Nephron (organoid): ENCODE results near the gene PTGES3L.

Experiments
- H3K27ac Mint-ChIP-seq, 3 experiments: 2 replicates each; pipeline ENCODE4 v1.8.0; 2020; ENCODE audit warnings: mixed read lengths in 3 of 3, mild to moderate bottlenecking in 2 of 3, moderate library complexity in 1 of 3
- H3K27me3 Mint-ChIP-seq: 2 replicates; pipeline ENCODE4 v1.8.0; 2021; ENCODE audit warnings: low read depth, mild to moderate bottlenecking, moderate library complexity, mixed read lengths
- H3K36me3 Mint-ChIP-seq: 2 replicates; pipeline ENCODE4 v1.8.0; 2020; ENCODE audit warnings: low read depth, mixed read lengths
- H3K4me1 Mint-ChIP-seq: 2 replicates; pipeline ENCODE4 v1.8.0; 2020; ENCODE audit warnings: mixed read lengths
- H3K4me3 Mint-ChIP-seq, 3 experiments: 2 replicates each; pipeline ENCODE4 v1.8.0; 2020; ENCODE audit warnings: mild to moderate bottlenecking in 3 of 3, mixed read lengths in 3 of 3, moderate library complexity in 2 of 3
- H3K9me3 Mint-ChIP-seq: 2 replicates; pipeline ENCODE4 v1.8.0; 2020; ENCODE audit warnings: mixed read lengths
- TF ChIP-seq, protein P1 (sequence below), 3 experiments: fragments of 200-600 bp; sonication (generic); IDR thresholded peaks; one replicate each; pipeline ENCODE4 v1.5.0; 2021; ENCODE audit warnings: antibody characterized with exemption in 3 of 3; ENCODE audit not compliant: unreplicated experiment in 3 of 3

PTGES3L gene

DNA sequence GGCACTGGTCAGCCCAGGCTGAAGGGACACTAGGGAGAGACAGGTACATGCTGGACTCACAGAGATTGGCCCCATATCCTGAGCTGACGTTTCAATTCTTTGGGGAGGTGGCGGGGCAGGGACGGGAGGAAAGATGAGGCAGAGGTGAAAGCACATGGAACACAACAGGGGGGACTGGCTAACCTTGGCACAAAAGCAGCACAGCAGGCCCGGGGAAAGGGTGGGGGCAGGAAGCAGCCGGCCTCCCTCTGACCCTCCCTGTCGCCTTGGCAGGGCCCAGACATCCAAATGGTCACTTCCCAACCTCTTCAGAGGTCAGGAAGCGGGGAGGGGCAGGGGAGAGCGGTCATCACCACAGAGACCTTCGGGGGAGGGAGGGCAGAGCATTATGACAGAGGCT is 35.7 kb upstream of the PTGES3L start:
- no peaks in the 10 kb centered on the region for H3K9me3 Mint-ChIP-seq
- H3K36me3 Mint-ChIP-seq = peaks cover 24% of the 10 kb centered on the region
- no peak overlapping the region for H3K27ac Mint-ChIP-seq
- peaks cover 28% of the 10 kb centered on the region for H3K4me1 Mint-ChIP-seq
- TF ChIP-seq, protein P1, sequence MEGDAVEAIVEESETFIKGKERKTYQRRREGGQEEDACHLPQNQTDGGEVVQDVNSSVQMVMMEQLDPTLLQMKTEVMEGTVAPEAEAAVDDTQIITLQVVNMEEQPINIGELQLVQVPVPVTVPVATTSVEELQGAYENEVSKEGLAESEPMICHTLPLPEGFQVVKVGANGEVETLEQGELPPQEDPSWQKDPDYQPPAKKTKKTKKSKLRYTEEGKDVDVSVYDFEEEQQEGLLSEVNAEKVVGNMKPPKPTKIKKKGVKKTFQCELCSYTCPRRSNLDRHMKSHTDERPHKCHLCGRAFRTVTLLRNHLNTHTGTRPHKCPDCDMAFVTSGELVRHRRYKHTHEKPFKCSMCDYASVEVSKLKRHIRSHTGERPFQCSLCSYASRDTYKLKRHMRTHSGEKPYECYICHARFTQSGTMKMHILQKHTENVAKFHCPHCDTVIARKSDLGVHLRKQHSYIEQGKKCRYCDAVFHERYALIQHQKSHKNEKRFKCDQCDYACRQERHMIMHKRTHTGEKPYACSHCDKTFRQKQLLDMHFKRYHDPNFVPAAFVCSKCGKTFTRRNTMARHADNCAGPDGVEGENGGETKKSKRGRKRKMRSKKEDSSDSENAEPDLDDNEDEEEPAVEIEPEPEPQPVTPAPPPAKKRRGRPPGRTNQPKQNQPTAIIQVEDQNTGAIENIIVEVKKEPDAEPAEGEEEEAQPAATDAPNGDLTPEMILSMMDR (IDR thresholded peaks at IDR 0.05; ENCODE audit: unreplicated experiment in 3 of 3) = no peak
- H3K4me3 Mint-ChIP-seq = no peak overlapping the region
- no peaks in the 10 kb centered on the region for H3K27me3 Mint-ChIP-seq

DNA sequence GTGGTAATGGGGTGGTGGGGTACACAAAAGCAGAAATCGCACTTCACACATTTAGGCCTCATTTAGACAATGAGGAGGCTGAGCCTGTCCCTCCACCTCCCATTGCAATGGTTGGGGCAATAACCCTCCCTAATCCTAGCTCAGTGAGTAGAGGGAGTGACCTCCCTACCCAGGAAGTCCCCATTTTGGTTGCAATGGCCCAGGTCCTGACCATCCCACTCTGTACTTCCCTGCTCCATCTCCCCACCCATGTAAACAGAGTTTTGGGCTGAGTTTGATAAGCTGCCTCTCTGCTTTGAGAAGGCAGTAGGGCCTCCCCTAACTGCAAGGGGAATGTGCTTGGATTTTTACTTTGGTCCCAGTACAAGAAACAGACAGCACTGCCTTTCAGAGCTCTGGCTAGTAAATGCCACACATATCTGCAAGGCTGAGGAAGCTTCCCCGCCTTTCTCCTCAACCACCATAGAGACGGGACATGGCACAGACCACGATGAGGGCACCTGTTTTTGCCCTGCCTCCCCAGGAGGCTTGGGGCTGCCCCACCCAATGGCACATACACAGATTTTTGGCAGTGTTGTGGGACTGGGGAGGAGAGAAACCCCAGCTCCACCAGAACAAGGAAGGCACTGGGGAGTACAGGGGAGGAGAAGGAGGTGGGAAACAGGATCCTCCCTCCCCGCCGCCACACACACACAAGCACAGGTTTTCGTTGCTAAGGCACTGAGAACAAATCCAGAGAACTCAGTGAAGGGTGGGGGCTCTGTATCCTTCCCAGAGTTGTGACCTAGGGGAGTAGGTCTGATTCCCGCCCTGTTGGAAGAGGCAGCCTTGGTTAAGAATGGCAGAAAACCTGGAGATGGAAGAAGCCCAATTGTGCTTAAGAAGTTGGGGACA is 35.0 kb upstream of the PTGES3L start:
- Mint-ChIP-seq H3K36me3 (peaks cover 24% of the 10 kb centered on the region), H3K9me3 (no peaks in the 10 kb centered on the region), H3K4me1 (peaks cover 23% of the 10 kb centered on the region), H3K27ac (peak overlapping the region; percentile 29 to 71 (median 45)), H3K4me3 (no peak overlapping the region), H3K27me3 (no peaks in the 10 kb centered on the region)
- TF ChIP-seq, protein P1 (IDR thresholded peaks at IDR 0.05; ENCODE audit: unreplicated experiment in 3 of 3) = no peak

DNA sequence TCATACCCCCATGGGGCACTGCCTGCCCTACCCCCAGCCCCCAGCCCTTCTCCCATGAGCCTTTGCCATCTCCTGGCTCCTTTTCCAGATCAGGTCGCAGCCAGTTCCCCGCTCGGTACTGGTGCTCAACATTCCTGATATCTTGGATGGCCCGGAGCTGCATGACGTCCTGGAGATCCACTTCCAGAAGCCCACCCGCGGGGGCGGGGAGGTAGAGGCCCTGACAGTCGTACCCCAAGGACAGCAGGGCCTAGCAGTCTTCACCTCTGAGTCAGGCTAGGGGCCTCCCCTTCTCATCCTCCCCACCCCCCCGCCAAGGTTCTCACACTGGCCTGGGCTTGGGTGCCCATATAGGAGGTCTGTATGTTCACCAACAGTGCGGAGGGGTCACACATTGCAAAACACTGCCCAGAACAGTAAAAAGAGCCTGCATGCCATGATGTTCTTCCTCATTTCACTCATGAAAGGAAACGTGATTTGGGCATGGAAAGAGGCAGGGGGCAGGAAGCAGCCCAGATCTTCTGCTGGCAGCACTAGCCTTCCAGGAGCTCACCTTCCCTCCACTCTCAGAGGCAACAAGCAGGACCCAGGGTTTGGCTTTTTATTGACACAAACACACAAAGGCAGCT is 34.3 kb upstream of the PTGES3L start:
- no peak overlapping the region for H3K4me3 Mint-ChIP-seq
- H3K4me1 Mint-ChIP-seq = peaks cover 15% of the 10 kb centered on the region
- no peaks in the 10 kb centered on the region for H3K27me3 Mint-ChIP-seq
- no peaks in the 10 kb centered on the region for H3K9me3 Mint-ChIP-seq
- TF ChIP-seq, protein P1 (IDR thresholded peaks at IDR 0.05; ENCODE audit: unreplicated experiment in 3 of 3) = no peak
- H3K27ac Mint-ChIP-seq = no peak overlapping the region
- peaks cover 24% of the 10 kb centered on the region for H3K36me3 Mint-ChIP-seq

DNA sequence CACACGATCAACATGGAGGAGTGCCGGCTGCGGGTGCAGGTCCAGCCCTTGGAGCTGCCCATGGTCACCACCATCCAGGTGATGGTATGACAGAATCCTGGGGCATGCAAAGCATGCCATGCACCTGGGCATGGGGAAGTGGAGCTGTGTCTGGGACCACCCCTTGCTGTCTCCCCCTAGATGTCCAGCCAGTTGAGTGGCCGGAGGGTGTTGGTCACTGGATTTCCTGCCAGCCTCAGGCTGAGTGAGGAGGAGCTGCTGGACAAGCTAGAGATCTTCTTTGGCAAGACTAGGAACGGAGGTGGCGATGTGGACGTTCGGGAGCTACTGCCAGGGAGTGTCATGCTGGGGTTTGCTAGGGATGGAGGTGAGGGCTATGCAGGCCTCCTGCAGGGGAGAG is 33.4 kb upstream of the PTGES3L start:
- H3K27ac Mint-ChIP-seq = no peak overlapping the region
- H3K36me3 Mint-ChIP-seq = peaks cover 19% of the 10 kb centered on the region
- H3K4me3 Mint-ChIP-seq = no peak overlapping the region
- TF ChIP-seq, protein P1 (IDR thresholded peaks at IDR 0.05; ENCODE audit: unreplicated experiment in 3 of 3) = no peak
- H3K27me3 Mint-ChIP-seq = no peaks in the 10 kb centered on the region
- H3K9me3 Mint-ChIP-seq = no peaks in the 10 kb centered on the region
- H3K4me1 Mint-ChIP-seq = peaks cover 7% of the 10 kb centered on the region

DNA sequence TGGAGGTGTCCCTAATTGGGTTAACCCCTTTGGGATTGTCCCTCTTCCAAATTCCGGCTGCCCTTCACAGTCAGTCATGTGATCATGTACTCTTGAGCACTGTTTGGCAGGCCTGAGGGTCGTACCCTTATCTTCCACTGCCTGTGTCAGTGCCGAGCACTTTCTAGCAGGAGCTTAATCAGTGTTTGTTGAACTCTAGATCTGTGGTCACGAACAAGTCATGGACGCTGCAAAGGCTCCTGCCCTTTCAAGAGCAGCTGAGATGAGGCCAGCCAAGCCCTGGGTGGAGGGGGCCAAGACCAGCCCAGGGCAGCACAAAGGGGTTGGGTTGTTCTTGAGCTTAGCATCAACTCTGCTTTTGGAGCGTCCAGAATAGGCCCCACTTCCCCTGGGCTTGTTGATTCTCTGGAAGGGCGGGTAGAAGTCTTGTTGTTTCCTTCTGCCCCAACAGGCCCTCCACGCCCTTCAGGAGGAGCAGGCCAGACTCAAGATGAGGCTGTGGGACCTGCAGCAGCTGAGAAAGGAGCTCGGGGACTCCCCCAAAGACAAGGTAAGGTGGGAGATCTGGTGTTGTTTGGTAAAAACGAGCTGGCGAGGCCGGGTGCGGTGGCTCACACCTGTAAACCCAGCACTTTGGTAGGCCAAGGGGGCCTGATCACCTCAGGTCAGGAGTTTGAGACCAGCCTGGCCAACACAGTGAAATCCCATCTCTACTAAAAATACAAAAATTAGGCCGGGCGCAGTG is 32.0 kb upstream of the PTGES3L start:
- no peaks in the 10 kb centered on the region for H3K9me3 Mint-ChIP-seq
- H3K4me1 Mint-ChIP-seq = peaks cover 8% of the 10 kb centered on the region
- no peak overlapping the region for H3K4me3 Mint-ChIP-seq
- TF ChIP-seq, protein P1 (IDR thresholded peaks at IDR 0.05; ENCODE audit: unreplicated experiment in 3 of 3) = no peak
- no peaks in the 10 kb centered on the region for H3K27me3 Mint-ChIP-seq
- peaks cover 15% of the 10 kb centered on the region for H3K36me3 Mint-ChIP-seq
- H3K27ac Mint-ChIP-seq = no peak overlapping the region
